Activated CD4-positive, CD25-positive, alpha-beta regulatory T cell treated with anti-CD3 and anti-CD28 coated beads, Interleukin-2, amount 50 U/mL, for 16 hours (primary cell): ENCODE results near the gene AXIN1.
"Not testable (repeated sequence)": the region's sequence is repeated elsewhere in the genome, so short reads cannot be mapped to it uniquely, and the experiment has no call there.

Experiments used
- DNase-seq: peaks from one replicate; pipeline ENCODE4 v3.0.0-alpha.2; 2020; ENCODE audit warnings: low read depth, low spot score

AXIN1 gene

DNA sequence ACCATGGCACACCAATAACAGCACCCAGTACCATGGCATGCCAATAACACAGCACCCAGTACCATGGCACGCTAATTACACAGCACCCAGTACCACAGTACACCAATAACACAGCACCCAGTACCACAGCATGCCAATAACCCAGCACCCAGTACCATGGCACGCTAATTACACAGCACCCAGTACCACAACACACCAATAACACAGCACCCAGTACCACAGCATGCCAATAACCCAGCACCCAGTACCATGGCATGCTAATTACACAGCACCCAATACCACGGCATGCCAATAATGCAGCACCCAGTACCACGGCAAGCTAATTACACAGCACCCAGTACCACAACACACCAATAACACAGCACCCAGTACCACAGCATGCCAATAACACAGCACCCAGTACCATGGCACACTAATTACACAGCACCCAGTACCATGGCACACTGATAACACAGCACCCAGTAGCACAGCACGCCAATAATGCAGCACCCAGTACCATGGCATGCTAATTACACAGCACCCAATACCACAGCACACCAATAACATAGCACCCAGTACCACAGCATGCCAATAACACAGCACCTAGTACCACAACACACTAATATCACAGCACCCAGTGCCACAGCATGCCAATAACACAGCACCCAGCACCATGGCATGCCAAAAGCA lies 18.2 kb downstream of the AXIN1 start:
- not testable (repeated sequence) for DNase-seq

DNA sequence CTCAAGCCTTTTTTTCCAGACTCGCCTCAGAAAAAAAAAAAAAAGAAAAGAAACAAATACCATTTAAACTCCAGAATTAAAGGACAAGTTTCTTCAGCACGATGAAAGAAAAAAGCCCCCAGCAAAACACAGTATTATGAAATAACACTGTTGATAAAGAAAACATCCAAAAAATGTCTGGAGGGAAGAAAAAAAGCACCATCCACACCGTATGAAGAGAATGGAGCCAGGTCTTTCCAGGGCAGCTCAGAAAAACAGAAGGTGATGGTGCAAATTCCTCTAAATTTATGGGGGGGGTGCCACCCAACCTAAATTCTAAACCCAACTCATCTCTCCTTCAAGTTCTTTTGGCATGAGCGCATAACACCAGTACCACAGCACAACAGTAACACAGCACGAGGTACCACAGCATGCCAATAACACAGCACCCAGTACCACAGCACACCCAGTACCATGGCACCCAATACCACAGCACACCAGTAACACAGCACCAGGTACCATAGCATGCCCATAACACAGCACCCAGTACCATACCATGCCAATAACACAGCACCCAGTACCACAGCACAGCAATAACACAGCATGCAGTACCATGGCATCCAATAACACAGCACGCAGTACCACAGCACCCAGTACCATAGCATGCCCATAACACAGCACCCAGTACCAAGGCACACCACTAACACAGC lies 19.0 kb downstream of the AXIN1 start:
- no peak for DNase-seq

DNA sequence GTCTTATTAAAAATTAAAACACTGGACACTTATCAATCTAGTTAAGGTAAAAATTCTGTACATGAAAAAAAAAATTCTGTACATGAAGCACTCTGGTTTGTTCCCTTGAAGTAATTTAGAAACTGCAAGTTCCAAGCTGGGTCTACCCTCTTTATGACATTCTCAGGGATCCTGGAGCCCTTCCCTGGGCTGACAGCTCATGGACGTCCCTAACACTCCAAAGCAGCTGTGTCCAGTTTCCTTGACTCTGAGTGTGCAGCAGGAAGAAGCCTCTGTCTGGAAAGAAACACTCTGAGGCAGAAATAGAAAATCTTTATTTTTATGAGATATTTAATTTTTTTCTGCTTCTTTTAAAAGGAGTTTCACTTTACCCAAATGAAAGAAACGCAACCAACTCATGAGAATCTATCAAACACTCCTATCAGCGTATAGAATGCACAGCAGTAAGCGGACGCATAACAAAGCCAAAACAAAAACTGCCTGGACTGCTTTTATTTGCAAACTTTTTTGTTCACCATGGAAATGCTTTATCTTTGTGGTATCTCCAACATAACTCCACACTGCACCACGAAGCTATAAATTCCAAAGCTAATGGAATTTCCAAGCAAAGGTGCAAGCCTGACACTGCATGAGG lies 21.2 kb downstream of the AXIN1 start:
- DNase-seq: not testable (repeated sequence)

DNA sequence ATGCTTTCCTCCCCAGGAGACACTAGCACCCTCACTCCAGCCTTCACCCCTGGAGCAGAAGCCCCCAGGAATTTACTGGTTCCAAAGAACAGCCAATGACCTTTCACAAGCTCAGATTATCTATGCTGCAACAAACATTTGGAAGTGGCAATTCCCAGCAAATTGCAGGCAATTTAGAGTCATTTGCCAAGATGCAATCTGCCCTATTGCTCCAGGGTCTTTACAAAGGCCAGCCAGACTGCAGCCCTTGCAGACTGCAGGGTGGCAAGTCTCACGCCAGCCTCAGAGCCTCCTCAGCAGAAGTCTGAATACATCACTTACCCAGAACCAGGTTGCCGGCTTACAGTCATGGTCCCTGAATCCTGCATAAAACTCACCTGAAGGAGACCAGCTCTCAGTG lies 21.8 kb downstream of the AXIN1 start:
- DNase-seq: no peak

DNA sequence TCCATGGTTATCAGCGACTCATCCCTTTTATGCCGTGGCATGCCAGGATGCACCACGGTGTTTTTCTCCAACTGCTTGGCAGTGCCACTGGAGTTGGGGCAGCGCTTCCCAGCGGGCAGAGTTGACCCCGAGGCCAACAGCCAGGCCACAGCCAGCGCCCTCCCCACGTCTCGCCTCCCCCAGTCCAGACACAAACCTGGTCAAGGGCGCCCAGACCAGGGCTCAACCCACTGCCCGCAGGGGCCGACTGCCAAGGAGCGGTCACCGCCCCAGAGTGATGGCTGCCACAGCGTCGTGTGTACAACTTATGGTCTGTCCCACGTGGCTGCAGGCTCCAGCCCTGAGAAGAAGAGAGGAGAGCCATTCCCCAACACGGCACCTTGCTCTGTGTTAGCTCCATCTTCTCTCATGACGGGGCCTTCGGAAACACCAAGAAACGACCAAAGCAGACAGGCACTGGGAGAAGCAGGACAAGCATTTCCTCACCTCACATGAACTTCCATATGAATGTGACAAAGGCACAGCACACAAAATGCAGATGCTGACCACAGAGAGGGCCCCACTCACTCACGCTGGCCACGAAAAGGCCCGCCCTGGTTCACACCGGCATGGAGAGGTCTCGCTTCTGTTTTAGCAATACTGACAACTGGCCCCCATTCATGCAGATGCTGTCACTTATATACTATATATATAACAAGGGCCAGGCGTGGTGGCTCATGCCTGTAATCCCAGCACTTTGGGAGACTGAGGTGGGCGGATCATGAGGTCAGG lies 27.0 kb downstream of the AXIN1 start:
- DNase-seq: no peak

DNA sequence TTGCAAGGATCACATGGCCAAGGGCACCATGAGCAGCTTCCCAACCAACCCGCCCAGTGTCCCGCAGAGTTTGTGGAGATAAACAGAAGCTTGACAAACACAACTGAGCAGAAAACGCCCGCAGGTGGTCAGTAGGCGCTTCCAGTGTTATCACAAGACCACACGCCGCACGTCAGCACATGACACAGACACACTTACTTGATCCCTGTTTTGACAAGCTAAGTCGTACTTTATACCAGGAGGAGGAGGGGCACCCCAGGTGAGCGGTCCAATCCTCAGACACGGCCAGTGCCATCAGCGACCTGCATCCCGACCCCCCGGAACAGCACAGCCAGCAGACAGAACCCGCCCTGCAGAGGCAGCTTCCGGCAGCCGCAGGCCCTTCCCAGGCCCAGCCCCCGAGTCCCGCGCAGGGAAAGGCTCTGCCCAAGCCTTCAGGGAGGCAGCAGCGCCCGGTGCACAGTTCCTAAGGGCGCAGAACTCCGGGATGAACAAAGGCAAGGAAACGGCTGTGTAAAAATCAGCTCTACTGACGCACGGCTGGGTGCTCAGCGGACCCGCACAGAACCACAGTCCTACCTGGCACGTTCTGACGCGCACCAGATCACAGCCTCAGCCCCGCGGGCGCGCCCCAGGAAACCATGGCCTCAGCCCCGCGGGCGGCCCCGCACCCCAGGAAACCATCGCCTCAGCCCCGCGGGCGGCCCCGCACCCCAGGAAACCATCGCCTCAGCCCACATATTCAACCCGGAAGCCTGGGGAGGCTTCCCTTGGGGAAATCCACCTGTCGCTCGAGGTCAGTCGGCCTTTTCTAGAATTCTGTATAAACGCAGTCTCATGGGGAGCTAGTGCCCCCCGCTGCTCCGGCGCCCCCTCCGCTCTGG lies 27.8 kb downstream of the AXIN1 start:
- DNase-seq: peak; percentile 36

DNA sequence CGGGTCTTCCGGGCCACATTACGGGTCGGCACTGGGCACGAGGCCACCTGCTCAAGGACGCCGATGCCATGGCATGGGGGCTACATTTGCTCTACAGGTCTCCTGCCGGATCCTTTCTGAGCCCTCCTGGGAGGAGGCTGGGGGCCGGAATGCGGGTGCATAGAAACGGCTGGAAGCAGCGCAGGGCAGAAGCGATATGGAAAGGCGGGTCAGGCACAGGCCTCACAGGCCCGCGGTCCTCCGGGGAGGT lies 28.4 kb downstream of the AXIN1 start:
- no peak for DNase-seq

DNA sequence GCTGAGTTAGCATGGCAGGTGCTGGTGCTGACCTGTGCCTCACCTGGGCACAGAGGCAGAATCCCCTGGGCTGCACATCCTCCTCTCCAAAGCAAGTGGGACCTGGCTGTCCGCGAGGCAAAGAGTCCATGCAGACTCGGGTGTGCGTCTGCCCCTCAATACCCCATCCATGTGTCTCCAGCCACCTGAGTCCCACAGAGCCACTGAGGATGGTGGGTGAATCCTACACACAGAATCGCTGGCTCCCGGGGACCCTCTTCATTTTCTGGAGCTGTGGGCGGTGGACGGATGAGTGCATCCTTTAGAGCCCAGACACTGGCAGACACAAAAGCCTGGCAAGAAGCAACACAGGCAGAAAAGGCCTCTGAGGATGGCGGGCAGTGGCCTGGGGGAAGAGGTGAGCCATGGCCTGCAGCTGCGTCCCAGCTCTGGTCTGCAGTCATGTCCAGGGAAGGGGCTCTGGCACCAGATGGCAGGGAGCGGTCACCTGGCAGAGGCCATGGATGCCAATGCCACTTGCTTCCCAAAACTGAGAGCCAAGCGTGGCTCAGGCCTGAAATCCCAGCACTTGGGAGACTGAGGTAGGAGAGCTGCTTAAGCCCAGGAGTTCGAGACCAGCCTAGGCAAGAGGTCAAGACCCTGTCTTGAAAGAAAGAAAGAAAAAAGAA lies 29.9 kb downstream of the AXIN1 start:
- DNase-seq: no peak

DNA sequence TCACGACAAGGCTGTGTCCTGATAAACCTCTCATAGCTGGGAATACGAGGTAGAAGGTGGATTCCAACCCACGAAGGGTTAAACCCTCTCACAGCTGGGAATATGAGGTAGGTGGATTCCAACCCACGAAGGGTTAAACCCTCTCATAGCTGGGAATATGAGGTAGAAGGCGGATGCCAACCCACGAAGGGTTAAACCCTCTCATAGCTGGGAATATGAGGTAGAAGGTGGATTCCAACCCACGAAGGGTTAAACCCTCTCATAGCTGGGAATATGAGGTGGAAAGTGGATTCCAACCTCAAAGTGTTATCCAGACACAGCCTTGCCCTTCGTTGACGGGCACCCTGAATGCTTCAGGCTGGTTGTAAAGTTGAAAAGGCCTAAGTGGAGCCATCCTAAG lies 31.0 kb downstream of the AXIN1 start:
- DNase-seq: no peak

DNA sequence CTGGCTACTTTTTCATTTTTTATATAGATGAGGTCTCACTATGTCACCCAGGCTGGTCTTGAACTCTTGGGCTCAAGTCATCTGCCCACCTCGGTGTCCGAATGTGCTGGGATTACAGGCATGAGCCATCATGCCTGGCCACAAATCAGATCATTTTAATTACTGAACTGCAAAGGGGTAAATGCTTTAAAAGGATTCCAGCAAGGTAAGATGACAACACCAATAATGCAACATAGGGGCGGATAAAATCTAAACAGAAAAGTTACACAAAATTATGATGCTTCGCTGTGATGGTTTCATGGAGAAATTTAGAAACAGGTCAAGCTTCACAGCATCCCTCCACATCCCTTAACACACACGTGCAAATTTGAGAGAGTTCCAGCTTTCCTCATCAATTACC lies 32.3 kb downstream of the AXIN1 start:
- no peak for DNase-seq

DNA sequence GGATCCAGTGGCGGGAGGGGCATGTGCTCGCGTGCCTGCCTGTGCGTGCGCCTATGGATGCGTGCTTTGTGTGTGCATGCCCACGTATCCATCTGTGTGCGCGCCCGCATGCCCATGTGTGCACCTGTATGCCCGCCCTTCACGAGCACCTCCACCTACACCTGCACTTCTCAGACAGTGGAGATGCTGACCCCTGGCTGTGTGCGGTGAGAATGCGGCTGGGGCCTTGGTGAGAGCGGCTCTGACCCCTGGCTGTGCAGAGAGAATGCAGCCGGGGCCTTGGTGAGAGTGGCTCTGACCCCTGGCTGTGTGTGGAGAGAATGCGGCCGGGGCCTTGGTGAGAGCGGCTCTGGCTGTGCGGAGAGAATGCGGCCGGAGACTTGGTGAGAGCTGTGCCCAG lies 33.9 kb downstream of the AXIN1 start:
- DNase-seq: no peak

DNA sequence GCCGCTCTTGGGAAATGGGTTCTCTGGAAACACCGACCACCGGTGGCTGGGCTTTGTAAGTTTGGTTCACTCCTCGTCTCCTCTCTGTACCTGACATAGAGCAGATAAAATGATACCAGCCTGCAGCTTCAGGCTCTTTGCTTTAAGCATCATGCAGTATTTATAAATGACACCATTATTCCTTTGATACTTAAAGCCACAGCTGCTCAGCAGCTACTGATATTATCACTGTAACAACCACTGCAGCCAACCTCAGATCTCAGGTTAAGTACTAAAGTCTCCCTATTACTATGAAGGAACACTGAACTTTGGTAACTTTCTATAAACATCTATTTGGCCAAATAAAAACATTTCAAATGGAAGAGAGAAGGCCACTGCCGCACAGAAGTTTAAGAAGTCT lies 34.9 kb downstream of the AXIN1 start:
- DNase-seq: no peak

DNA sequence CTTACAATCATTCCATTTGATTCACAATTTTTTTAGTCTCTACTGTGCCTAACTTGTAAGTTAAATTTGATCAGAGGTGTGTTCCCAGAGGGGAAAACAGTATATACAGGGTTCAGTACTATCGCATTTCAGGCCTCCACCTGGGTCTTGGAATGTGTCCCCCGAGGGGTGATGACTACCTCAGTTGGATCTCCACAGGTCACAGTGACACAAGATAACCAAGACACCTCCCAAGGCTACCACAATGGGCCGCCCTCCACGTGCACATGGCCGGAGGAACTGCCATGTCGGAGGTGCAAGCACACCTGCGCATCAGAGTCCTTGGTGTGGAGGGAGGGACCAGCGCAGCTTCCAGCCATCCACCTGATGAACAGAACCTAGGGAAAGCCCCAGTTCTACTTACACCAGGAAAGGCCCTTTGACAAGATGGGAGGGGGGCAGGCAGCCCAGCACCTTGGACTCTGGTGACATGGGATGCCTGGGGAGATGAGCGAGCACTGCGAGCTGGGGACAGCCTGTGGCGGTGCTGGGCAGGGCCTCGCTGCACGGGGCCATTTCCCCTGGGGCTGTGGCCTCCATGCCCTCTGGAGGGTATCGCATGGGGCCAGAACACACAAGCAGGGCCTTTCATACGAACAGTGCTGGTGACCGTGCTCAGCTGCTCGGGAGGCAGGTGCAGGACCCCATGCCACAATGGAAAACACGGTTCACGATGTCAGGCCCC lies 35.6 kb downstream of the AXIN1 start:
- DNase-seq: no peak

DNA sequence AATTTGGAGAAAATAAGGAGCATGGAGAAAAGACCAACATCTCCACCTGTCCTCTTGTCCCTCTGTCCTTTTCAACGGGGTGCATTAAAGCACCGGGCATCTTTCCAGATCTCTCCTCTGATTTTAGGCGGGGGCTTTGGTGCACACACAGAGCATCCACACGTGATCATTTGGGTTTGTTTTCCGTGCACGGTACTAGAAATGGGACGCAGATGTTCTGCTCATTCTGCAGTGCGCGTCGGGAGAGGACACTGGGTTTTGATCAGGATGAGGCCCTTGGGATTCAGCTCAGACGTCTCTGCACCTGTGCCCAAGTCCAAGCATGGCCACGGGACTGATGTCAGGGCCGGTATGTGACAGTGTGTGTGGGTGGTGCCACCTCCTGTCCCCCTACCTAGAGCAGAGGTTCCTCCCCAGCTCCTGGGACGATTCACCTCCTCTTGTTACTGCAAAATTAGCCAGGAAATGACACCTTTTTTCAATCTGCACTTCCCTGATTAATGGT lies 37.7 kb downstream of the AXIN1 start:
- DNase-seq: no peak

DNA sequence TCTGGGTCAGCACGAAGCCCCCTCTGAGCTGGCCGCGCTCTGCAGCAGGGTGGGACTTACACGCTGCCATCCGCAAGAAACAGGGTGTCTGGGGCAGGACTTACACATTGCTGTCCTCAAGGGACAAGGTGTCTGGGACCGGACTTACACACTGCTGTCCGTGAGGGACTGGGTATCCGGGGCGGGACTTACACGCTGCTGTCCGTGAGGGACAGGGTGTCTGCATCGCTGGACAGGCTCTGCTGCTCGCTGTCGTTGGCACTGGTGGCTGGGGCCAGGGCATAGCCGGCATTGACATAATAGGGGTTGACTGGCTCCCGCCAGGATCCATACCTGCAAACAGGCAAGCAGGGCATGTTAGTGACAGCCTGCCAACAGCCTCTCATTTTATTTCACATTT lies 38.2 kb downstream of the AXIN1 start:
- no peak for DNase-seq

DNA sequence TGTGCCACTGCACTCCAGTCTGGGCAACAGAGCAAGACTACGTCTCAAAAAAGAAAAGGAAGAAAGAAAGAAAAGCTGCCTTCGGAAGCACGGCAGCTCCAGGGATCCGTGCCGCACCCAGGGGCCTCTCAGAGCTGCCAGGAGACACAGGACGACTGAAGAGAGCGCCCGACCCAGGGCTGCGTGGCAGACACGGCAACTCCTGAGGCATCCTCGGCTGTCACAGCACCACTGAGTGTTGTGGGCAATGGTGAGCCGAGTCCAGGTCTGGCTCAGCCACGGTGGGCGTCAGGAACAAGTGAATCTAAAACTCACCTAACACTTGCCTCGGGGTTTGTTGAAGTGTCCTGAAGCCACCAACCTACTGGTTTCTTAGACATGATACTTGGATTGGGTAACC lies 40.8 kb downstream of the AXIN1 start:
- DNase-seq: no peak

DNA sequence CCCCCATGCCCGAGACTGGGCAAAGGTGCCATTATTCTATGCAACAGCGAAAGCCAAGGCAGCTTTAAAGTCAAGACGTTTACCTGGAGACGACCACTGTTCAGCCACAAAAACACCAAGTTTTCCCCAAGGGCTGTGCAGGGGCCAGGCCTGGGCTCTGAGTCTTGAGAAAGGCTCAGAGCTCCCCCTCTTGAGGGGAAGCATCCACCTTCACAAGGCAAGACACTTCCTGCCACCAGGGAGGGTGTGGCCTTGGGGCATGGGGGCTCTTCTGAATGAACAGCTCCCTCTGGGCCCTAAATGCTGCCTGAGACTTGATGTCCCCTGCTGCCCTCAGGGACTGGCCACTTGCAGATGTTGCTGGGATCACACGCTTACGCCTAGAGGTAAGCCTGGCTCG lies 43.0 kb downstream of the AXIN1 start:
- no peak for DNase-seq

DNA sequence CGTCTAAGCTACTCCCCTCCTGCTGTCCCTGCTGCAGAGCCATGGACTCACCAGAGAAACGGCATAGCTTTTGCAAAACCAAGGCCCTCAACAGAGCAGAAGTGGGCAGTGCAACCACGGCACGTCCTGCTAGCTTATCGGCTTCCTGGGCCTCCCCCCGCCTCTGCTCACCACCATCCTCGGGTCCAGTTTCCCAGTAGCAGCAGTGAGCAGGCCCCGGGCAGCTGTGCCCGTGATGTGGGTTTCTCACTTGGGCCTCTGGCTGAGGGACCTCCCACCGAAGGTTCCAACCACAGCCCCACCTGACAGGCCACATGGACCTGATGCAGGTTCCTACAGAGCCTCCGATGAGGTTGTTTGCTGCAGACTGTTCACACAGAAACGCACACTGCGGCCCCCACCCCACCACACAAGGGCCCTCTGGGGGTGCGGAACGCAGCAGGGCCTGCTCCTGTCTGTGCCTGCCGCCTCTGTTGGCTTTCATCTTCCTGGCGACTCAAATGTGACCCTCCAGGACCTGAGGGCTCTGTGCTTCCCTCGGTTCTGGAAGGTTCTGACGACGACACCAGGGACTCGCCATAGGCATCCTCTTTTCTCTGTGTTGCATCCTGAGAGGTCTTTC lies 44.7 kb downstream of the AXIN1 start:
- DNase-seq: no peak

DNA sequence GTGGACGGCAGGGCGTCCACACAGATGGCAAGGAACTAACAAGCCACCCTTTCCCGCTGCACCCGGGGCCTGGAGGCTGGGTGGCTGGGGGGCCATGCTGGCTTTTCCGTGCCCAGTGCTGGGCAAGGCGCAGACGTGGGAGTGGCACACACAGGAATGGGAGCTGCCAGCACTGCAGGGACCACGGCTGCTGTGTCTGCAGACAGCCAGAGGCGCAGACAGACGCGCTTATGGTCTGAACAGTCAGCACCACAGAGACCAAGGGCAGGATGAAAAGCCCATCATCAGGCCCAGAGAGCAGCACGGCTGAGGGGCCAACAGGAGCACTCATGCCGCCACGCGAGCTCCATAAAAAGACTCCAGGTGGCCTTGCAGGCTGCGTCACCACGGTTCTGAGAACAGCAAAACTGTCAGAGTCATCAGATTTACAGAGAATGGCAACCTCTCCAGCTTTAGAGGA lies 45.6 kb downstream of the AXIN1 start:
- DNase-seq: no peak
